ENCODE results near the gene TMTC1. TPM values are rescaled to one million over a fixed set of nuclear protein-coding genes. Genes with fewer than 3 reads are reported as not detected.

The TMTC1 gene
- total RNA-seq, 1 experiment from 2014 or later = 0.17 TPM

DNA sequence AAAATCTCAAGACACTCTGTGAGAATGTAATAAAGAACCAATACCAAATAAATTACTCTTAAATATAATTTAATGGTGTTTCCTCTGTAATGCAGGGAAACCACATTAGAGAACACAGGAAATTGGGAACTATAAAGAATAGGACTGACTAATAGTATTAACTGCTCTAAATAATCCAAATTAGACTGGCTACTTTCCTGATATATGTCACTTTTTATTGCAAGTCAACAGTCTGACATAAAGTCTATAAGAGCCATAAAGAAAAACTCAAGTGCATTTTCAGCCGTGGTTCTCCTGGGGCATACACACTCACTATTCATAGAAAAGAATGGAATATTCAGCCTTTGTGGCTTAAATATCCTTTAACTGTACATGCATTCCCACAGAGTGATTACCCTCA lies 161.5 kb downstream of the TMTC1 start:
- Mint-ChIP-seq H3K4me1 (ENCODE audit: low read depth, unreplicated experiment) (peaks cover 6% of the 10 kb centered on the region), H3K27ac (ENCODE audit: unreplicated experiment) (no peak overlapping the region), H3K36me3 (ENCODE audit: insufficient read depth, unreplicated experiment) (no peaks in the 10 kb centered on the region), H3K4me3 (ENCODE audit: low read depth, unreplicated experiment) (no peak overlapping the region), H3K27me3 (ENCODE audit: unreplicated experiment) (peaks cover 10% of the 10 kb centered on the region), H3K9me3 (ENCODE audit: low read depth, unreplicated experiment) (no peaks in the 10 kb centered on the region)
- BruUV-seq (replicated peaks) = no TSS peak
- CTCF ChIA-PET = no interaction called here
- TF ChIP-seq, protein P1, sequence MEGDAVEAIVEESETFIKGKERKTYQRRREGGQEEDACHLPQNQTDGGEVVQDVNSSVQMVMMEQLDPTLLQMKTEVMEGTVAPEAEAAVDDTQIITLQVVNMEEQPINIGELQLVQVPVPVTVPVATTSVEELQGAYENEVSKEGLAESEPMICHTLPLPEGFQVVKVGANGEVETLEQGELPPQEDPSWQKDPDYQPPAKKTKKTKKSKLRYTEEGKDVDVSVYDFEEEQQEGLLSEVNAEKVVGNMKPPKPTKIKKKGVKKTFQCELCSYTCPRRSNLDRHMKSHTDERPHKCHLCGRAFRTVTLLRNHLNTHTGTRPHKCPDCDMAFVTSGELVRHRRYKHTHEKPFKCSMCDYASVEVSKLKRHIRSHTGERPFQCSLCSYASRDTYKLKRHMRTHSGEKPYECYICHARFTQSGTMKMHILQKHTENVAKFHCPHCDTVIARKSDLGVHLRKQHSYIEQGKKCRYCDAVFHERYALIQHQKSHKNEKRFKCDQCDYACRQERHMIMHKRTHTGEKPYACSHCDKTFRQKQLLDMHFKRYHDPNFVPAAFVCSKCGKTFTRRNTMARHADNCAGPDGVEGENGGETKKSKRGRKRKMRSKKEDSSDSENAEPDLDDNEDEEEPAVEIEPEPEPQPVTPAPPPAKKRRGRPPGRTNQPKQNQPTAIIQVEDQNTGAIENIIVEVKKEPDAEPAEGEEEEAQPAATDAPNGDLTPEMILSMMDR (IDR thresholded peaks at IDR 0.05; ENCODE audit: unreplicated experiment) = no peak
- DNase-seq = no peak
- intact Hi-C loops (cut with micrococcal nuclease; ENCODE audit: unreplicated experiment) = no loop called here

DNA sequence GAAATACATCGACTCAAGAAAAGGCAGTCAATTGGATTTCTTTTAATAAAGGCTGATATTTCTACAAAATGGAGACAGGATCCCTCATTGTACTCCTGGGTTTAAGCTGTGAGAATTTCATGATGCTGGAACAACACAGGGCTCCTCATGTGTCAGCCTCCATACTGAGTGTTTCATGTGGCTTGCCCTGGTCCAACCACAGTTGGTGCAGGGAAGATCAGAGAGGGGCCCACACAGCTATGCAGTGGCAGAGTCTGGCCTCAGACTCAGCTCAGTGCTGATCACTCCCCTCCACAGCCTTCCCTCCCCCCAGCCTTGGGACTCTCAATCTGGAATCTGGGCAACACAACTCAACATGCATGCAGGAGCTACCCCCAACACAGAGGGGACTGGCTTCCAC lies 163.7 kb downstream of the TMTC1 start:
- Mint-ChIP-seq H3K4me3 (ENCODE audit: low read depth, unreplicated experiment) (no peak overlapping the region), H3K27ac (ENCODE audit: unreplicated experiment) (no peak overlapping the region), H3K4me1 (ENCODE audit: low read depth, unreplicated experiment) (peaks cover 10% of the 10 kb centered on the region), H3K27me3 (ENCODE audit: unreplicated experiment) (peaks cover 14% of the 10 kb centered on the region), H3K9me3 (ENCODE audit: low read depth, unreplicated experiment) (no peaks in the 10 kb centered on the region), H3K36me3 (ENCODE audit: insufficient read depth, unreplicated experiment) (no peaks in the 10 kb centered on the region)
- TF ChIP-seq, protein P1 (IDR thresholded peaks at IDR 0.05; ENCODE audit: unreplicated experiment) = no peak
- no peak for DNase-seq
- BruUV-seq (replicated peaks) = no TSS peak
- CTCF ChIA-PET = interaction anchor here (0.5 kb wide), 1 partner anchor 71 kb away, joined by 3 read pairs; no protein-coding TSS in a partner anchor
- intact Hi-C loops (cut with micrococcal nuclease; ENCODE audit: unreplicated experiment) = no loop called here

DNA sequence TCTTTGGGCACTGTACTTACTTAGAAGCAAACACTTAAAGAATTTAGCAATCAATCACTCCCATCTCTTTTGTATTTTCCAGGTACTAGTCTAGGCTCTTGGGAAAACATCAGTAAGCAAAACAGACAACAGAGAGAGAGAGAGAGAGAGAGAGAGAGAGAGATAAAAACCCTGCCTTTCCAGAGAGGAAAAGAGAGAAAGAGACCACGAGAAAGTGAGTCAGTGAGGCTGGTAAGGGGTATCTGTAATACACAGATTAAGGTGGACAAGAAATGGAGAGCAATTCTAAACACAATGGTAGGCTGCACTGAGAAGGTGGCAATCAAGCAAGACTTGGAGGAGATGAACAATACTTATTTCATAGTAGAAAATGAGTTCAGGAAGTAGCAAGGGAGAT lies 166.3 kb downstream of the TMTC1 start:
- H3K9me3 Mint-ChIP-seq (ENCODE audit: low read depth, unreplicated experiment) = no peaks in the 10 kb centered on the region
- H3K27me3 Mint-ChIP-seq (ENCODE audit: unreplicated experiment) = peaks cover 14% of the 10 kb centered on the region
- H3K4me3 Mint-ChIP-seq (ENCODE audit: low read depth, unreplicated experiment) = no peak overlapping the region
- TF ChIP-seq, protein P1 (IDR thresholded peaks at IDR 0.05; ENCODE audit: unreplicated experiment) = no peak
- intact Hi-C loops (cut with micrococcal nuclease; ENCODE audit: unreplicated experiment) = no loop called here
- H3K36me3 Mint-ChIP-seq (ENCODE audit: insufficient read depth, unreplicated experiment) = no peaks in the 10 kb centered on the region
- CTCF ChIA-PET = no interaction called here
- no peak overlapping the region for H3K27ac Mint-ChIP-seq (ENCODE audit: unreplicated experiment)
- BruUV-seq (replicated peaks) = no TSS peak
- H3K4me1 Mint-ChIP-seq (ENCODE audit: low read depth, unreplicated experiment) = peaks cover 10% of the 10 kb centered on the region
- DNase-seq = no peak

DNA sequence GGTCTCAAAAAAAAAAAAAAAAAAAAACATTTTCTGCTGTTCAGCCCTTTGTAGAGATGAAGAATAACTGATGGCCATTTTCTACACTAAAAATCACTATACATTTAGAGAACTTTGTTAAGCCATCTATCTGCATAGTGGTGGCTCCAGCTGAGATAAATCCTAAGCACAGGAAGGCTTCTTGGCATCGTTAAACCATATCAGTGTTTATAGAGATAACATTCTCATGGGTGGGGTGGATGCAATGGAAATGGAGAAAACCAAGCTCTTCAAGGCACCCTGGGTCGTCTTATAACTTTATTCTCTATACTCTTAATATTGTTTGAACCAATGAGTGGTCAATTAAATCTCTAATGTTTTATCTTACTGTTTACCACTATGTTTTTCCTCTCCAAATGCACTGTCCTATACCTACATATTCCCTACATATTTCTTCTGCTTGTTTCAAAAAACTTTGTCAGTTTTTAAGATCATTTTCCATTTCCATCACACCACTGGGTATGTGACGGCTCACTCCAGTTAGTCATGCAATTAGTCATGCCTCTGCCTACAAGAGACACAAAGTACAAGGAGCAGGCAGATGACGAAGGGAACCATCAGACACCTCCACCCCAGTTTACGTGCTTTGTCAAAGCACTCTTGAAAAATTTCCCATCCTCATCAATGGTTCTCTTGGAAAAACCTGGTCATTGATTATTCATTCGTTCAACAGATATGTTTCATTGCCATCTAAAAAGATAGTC lies 166.9 kb downstream of the TMTC1 start:
- H3K27me3 Mint-ChIP-seq (ENCODE audit: unreplicated experiment) = peaks cover 14% of the 10 kb centered on the region
- H3K36me3 Mint-ChIP-seq (ENCODE audit: insufficient read depth, unreplicated experiment) = no peaks in the 10 kb centered on the region
- DNase-seq = no peak
- H3K4me1 Mint-ChIP-seq (ENCODE audit: low read depth, unreplicated experiment) = peaks cover 10% of the 10 kb centered on the region
- intact Hi-C loops (cut with micrococcal nuclease; ENCODE audit: unreplicated experiment) = no loop called here
- H3K4me3 Mint-ChIP-seq (ENCODE audit: low read depth, unreplicated experiment) = no peak overlapping the region
- CTCF ChIA-PET = no interaction called here
- TF ChIP-seq, protein P1 (IDR thresholded peaks at IDR 0.05; ENCODE audit: unreplicated experiment) = no peak
- H3K27ac Mint-ChIP-seq (ENCODE audit: unreplicated experiment) = no peak overlapping the region
- H3K9me3 Mint-ChIP-seq (ENCODE audit: low read depth, unreplicated experiment) = no peaks in the 10 kb centered on the region
- no TSS peak for BruUV-seq (replicated peaks)

Data from Calu3 (cell line).